GM18907 (cell line): ENCODE measurements around the gene ABHD16A.
A peak's percentile ranks its signal among the peaks of the same experiment; 100 is the strongest.

ENCODE experiments used
- ATAC-seq: cut with Tn5 transposase; IDR thresholded peaks from one replicate; pipeline ENCODE4 v1.9.1; 2021; ENCODE audit warnings: mild to moderate bottlenecking, moderate library complexity; ENCODE audit not compliant: unreplicated experiment

ABHD16A gene

DNA sequence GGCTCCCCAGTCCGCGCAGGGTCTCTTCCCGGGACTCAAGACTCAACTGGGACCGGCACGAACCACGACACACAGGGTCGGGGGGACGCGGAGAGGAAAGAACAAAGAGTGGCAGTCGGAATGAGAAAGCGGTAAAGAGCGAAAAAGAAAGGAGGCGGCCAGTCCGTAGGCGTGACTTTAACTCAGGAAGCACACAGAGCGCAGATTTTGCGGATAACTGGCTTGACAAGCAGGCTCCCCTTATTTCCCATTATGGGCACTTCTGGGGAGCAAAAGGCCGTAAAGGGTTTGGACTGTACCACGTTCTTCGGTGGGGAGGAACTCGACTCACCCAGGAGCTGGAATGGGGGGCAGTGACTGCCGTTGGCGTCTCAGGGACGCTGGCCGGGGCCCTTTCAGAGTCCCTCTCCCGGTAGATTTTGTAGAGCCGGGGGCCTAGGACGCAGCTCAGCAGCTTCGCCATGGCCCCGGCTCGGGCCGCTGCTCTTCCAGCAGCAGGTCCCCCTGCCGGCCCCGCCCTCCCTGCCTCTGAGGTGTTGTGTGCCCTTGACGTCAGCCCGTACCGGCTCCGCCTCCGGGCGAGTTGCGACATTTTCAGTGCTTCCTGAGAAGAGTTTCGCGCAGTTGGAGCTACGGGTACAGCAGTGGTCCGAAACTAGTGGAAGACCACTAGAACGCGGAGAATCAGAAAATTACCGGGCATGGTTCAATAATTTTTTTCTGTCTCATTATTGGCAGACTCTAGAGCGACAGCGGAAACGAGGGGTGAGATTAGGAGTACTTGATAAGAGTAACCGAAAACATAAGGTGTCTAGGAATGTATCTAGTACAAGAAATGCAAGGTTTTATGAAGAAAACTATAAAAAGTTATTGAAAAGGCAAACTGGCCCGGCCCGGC is at the start of gene ABHD16A:
TSS of gene ABHD16A (minus strand) at position 506 of the 898 bp plus-strand sequence. CDS start at position 463, 43 bp downstream.
- ATAC-seq, result peak; percentile 80

- ATAC-seq, result no peak
These were observed 49.7 kb upstream of the ABHD16A start for GRCh38 chr6:31752739-31753319.

GRCh38 chr6:31750411-31751022 is 47.4 kb upstream of the ABHD16A start:
- no peak for ATAC-seq

DNA sequence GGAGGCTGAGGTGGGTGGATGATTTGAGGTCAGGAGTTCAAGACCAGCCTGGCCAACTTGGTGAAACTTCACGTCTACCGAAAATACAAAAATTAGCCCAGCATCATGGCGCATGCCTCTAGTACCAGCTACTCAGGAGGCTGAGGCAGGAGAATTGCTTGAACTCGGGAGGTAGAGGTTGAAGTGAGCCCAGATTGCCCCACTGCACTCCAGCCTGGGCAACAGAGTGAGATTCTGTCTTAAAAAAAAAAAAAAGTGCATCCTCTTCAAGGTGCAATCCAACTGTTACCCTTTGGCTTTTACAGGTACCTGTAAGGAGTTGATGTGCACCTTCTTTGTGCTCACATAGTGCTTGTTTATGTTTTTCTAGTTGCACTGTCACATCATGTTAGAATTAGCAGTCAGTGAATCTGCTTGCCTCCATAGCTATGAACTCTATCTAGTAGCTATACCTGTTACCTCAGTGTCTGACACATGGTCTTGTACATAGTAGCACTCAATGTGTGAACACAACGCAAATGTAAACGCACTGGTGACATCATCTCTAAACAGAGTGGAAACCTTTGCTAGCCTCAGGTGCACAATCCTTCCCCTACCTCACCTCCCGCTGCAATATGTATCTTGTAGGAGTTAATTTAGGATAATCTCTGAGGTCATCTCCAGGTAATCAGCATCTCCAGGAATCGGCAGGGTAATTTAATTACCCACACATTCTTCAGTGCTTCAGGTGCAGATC is 46.3 kb upstream of the ABHD16A start:
- ATAC-seq, result no peak

DNA sequence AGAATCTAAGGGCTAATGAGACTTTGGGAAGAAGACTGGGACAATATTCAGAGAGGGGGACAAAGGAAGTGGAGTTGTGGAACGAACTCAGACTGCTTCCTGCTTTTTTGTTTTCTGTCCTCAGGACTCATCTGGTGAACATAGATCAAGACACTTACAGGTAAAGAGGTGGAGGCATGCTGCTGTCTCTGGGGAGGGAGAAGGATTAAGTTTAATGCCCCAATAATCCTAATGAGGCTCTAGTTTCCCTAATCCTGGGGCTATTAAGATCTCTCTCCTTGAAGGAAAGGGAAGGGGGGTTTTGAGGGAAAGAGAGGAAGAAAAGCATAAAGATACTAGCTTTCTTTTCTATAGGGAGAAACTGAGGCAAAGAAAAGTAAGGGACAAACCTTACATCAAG is 41.3 kb upstream of the ABHD16A start:
- ATAC-seq, result no peak

DNA sequence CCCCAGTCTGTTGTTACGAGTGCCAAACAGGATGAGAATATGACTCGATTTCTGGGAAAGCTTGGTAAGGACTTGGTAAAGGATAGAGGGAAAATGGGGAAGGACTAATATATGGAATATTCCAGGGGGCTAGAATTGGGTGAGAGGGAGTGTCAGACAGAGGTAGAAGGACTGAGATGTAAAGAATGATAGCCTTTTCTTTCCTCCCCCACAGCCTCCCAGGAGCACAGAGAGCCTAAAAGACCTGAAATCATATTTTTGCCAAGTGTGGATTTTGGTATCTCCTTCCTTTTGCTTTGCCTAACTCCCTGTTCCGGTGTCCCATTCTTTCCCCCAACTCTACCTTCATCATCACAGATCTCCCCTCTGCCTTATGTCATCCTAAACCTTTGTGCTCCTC is 39.8 kb upstream of the ABHD16A start:
- ATAC-seq, result no peak

GRCh38 chr6:31741815-31742214 is 38.7 kb upstream of the ABHD16A start:
- no peak for ATAC-seq

- ATAC-seq, result no peak
These were observed 37.5 kb upstream of the ABHD16A start for GRCh38 chr6:31740397-31741223.

DNA sequence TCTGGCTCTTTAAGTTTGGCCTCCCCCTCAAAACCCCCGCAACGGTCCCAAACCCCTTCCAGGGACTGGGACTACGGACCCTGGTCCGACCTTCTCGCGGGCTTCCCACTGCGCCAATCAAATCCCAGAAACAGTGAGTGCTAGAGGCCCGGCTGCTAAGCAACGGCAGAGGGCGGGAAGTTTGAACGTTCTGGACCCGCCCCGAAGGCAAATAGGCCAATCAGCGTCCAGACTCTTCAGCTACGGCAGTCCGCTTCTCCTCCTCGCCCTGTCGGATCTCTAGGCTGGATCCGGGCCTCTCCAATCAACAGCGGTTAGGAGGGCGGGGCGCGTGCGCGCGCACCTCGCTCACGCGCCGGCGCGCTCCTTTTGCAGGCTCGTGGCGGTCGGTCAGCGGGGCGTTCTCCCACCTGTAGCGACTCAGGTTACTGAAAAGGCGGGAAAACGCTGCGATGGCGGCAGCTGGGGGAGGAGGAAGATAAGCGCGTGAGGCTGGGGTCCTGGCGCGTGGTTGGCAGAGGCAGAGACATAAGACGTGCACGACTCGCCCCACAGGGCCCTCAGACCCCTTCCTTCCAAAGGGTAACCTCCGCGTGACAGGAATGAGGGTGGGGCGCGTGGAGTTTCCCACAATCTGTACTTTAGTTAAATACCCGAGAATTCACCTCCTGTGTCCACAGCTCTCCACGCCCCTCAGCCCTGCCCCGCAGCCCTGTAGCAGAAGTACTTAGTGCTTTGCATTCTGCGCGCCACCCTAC is 36.7 kb upstream of the ABHD16A start, which contains the start of gene MSH5:
TSS of gene MSH5 (plus strand) at position 367 of the 758 bp plus-strand sequence. CDS start 462 bp downstream, outside the sequence.
- peak; percentile 69 for ATAC-seq

GRCh38 chr6:31737991-31738979 is 35.2 kb upstream of the ABHD16A start:
- ATAC-seq, result no peak

DNA sequence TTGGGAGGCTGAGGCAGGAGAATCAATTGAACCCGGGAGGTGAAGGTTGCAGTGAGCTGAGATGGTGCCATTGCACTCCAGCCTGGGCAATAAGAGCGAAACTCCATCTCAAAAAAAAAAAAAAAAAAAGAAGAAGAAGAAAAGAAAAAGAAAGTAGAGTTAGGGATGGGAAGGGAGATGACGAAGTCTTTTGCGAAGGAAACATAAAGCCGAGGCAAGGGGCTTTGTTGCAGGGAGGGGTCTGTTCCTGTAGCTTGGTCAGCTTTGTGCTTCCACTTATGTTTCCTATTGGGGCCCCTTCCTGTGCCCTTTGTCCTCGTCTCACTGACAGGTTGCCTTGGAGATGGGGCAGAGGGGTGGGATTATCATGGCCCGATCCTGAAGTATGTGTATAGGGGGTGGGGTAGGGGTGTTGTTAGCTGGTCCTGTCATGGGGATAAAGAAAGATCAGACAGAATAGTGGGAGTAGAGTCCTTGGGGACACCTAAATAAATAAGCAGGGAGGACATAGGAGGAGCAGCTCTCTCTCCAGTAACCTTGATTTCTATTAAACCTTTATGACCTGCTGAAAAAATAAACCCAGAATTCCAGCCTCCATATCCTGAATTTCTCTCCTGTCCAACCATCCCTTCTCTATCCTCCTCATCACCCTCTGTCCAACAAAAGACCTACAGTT is 34.3 kb upstream of the ABHD16A start:
- no peak for ATAC-seq

DNA sequence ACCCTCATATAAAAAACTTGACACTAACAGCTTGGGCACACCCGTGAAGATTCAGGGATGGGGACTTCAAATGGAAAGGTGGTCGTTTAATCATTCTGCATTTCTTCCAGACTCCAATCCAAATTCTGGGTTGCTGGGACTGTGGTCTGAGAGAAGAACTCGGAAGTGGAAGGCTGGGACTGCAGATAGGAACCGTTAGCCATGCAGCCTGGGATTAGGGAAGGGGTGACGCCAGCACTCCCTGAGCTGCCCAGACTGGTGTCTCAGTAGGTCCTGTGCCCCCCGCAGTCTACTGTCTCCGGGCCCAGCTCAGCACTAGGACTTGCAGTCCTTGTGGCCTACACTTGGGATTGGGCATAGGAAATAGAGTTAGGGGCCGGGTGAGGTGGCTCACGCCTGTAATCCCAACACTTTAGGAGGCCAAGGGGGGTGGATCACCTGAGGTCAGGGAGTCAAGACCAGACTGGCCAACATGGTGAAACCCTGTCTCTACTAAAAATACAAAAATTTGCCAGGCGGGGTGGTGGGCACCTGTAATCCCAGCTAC is 33.7 kb upstream of the ABHD16A start:
- ATAC-seq, result no peak

DNA sequence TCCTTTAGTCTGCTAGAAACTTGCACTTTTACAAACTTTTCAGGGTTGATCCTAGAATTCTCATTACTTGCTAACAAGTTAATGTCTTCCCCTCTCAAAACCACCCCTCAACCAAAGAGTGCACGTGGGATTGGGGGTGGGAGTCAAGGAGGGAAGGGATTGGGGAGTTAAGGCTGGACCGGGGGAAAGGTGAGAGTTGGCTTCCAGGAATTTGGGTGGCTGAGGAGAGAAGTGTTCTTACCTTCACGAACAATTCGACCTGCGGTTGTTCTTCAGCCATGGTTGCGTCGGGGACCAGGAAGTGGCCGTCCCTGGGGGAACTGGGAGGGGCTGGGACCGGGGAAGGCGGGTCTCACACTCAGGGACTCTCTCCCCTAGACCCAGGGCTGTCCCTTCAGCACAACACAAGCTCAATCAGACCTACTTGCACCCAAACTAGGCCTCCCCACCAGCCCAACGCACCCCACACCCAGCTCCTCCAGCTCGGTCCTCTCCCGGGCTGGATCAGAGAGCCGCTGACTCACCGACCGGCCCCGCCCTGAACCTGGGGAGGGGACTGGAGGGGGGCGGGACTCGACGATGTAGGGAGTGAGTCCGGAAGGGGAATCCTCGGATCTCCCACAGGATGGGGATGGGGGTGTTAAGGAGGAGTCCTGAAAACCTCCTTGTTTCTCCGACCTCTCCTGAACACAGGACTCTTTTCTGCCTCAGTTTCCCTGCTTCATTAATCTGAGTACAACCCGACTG is 33.1 kb upstream of the ABHD16A start, which contains the start of gene CLIC1:
TSS of gene CLIC1 (minus strand) at position 510 of the 747 bp plus-strand sequence. CDS start at position 280, 230 bp downstream.
- no peak for ATAC-seq

- peak; percentile 30 for ATAC-seq
These were observed 31.8 kb upstream of the ABHD16A start for GRCh38 chr6:31734821-31735406.

- no peak for ATAC-seq
These were observed 31.2 kb upstream of the ABHD16A start for GRCh38 chr6:31734247-31734820.

DNA sequence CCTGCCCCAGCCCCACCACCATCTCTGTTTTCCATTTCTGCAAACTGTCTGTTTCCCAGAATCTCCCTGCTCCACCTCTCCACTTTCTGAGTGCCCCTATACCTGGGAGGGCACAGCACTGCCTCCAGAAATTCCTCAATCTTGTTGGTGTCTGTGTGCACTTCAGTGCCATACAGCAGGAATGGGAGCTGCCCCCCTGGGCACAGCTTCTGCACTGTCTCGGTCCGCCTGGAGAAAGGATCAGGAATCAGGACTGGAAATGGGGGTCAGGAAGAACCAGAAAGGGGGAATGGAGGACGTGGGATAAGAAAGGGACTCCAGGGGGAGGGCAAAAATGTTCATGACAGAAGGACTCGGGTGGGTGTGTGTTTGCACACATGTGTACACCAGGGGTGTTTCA is 30.6 kb upstream of the ABHD16A start:
- ATAC-seq, result no peak
